ENCODE results near the gene CNOT11.
"Not testable (repeated sequence)": the region's sequence is repeated elsewhere in the genome, so short reads cannot be mapped to it uniquely, and the experiment has no call there.

- TF ChIP-seq CTCF (IDR thresholded peaks at IDR 0.05 in 2 of 3, conservative IDR thresholded peaks at IDR 0.05 in 1 of 3; ENCODE audit: borderline replicate concordance in 1 of 3, insufficient read depth in 1 of 3, low read depth in 2 of 3, low read length in 2 of 3); POLR2A (IDR thresholded peaks at IDR 0.05; ENCODE audit: borderline replicate concordance, extremely low read depth, insufficient read depth, insufficient read length); CEBPB (IDR thresholded peaks at IDR 0.05; ENCODE audit: low read depth): not testable (repeated sequence)
These were observed 16.7 kb upstream of the CNOT11 start for GRCh38 chr2:101235956-101236355.

Data from HCT116 (cell line).